Activated B cell treated with CpG ODN at 0.5 μM for 24 hours (primary cell): ENCODE data around the gene SNRPA. TPM values are rescaled to one million over a fixed set of nuclear protein-coding genes. Genes with fewer than 3 reads are reported as not detected.
"Not testable (repeated sequence)": the region's sequence is repeated elsewhere in the genome, so short reads cannot be mapped to it uniquely, and the experiment has no call there.

Experiments used
- ATAC-seq: fragments of 200-7000 bp; cut with Tn5 transposase; one replicate; pipeline ENCODE4 v1.10.0; 2021; ENCODE audit warnings: low read depth, mild to moderate bottlenecking, moderate library complexity
- CTCF ChIA-PET: fragments of 350-600 bp; sonication (Branson Sonifier 250); formaldehyde crosslinking; loops from one replicate; lab custom pipeline; 2021; ENCODE audit warnings: antibody characterized with exemption; lab: Charles Lee
- POLR2A ChIA-PET: fragments of 350-600 bp; sonication (Branson Sonifier 250); formaldehyde crosslinking; loops from one replicate; lab custom pipeline; 2021; ENCODE audit warnings: antibody characterized with exemption; lab: Charles Lee
- DNase-seq: peaks from one replicate; pipeline ENCODE4 v3.0.0; 2022
- H3K27ac Mint-ChIP-seq: one replicate; pipeline ENCODE4 v1.8.0; 2020; ENCODE audit warnings: mixed read lengths
- H3K27me3 Mint-ChIP-seq: one replicate; pipeline ENCODE4 v1.8.0; 2021; ENCODE audit warnings: mixed read lengths
- H3K36me3 Mint-ChIP-seq: one replicate; pipeline ENCODE4 v1.8.0; 2021; ENCODE audit warnings: low read depth, mixed read lengths
- H3K4me1 Mint-ChIP-seq: one replicate; pipeline ENCODE4 v1.8.0; 2021; ENCODE audit warnings: mixed read lengths
- H3K4me3 Mint-ChIP-seq: one replicate; pipeline ENCODE4 v1.8.0; 2020; ENCODE audit warnings: mild to moderate bottlenecking, mixed read lengths
- H3K9me3 Mint-ChIP-seq: one replicate; pipeline ENCODE4 v1.8.0; 2020; ENCODE audit warnings: mixed read lengths
- CTCF ChIP-seq: fragments of 200-600 bp; IDR thresholded peaks from one replicate; pipeline ENCODE4 v1.8.0; 2022; ENCODE audit warnings: antibody characterized with exemption, mild to moderate bottlenecking
- intact Hi-C: fragments of 100-400 bp; cut with micrococcal nuclease; formaldehyde crosslinking; loops from one replicate; pipeline ENCODE4 v1.15.1; 2024
- total RNA-seq: library from RNA; stranded (reverse); gene quantifications from 2 replicates; pipeline ENCODE4 v1.2.3, GENCODE V29; 2022

SNRPA gene
- total RNA-seq, 1 donor from 2014 or later = 138 TPM

- H3K36me3 Mint-ChIP-seq = peaks cover 83% of the 10 kb centered on the region
- intact Hi-C loops = no loop called here
- no peaks in the 10 kb centered on the region for H3K4me1 Mint-ChIP-seq
- DNase-seq = no peak
- H3K9me3 Mint-ChIP-seq = no peaks in the 10 kb centered on the region
- TF ChIP-seq CTCF = no peak
- no peak overlapping the region for H3K27ac Mint-ChIP-seq
- H3K4me3 Mint-ChIP-seq = no peak overlapping the region
- ChIA-PET POLR2A (interaction anchor here (1.6 kb wide), 1 partner anchor 11 kb away, joined by 11 read pairs; no protein-coding TSS in a partner anchor), CTCF (no interaction called here)
- no peaks in the 10 kb centered on the region for H3K27me3 Mint-ChIP-seq
- no peak for ATAC-seq
Observed at GRCh38 chr19:40763963-40764362, 13.0 kb downstream of the SNRPA start.

DNA sequence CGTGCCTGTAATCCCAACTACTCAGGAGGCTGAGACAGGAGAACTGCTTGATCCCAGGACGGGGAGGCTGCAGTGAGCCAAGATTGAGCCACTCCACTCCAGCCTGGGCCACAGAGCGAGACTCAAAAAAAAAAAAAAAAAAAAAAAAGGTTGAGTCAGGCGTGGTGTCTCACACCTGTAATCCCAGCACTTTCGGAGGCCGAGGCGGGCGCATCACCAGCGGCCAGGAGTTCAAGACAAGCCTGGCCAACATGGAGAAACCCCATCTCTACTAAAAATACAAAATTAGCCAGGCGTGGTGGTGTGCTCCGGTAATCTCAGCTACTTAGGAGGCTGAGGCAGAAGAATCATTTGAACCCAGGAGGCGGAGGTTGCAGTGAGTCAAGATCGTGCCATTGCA is 15.4 kb downstream of the SNRPA start:
- peaks cover 79% of the 10 kb centered on the region for H3K36me3 Mint-ChIP-seq
- intact Hi-C loops, H3K9me3 Mint-ChIP-seq, H3K27ac Mint-ChIP-seq, H3K4me3 Mint-ChIP-seq, H3K4me1 Mint-ChIP-seq, ATAC-seq, DNase-seq, H3K27me3 Mint-ChIP-seq, CTCF ChIA-PET: not testable (repeated sequence)
- POLR2A ChIA-PET = interaction anchor here (0.6 to 0.8 kb wide), 2 partner anchors 10 to 12 kb away, joined by 4 read pairs; partner anchors contain the start of gene RAB4B

DNA sequence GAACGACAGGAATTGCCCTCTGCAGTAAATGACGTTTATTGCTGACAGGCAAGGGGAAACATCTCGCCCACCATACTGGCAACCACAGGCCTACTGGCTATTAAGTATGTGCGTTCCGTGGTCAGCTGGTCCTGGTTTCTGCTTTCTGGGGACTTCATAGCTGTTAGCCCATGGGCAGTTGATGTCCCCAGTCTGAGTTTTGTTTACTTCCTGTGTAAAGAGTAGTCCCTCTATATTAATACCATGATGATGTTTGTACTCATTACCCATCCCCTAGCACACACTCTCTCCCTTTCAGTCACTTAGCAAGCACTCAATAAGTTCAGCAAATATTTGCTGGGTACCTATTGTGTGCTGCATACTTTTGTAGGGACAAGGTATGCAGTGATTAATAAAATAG is 17.9 kb downstream of the SNRPA start:
- POLR2A ChIA-PET = interaction anchor here (2.4 kb wide), 1 partner anchor 9 kb away, joined by 19 read pairs; the partner anchor contains the start of gene RAB4B
- DNase-seq = no peak
- intact Hi-C loops = no loop called here
- no peak overlapping the region for H3K27ac Mint-ChIP-seq
- no peak for TF ChIP-seq CTCF
- no peak for ATAC-seq
- CTCF ChIA-PET = no interaction called here
- H3K27me3 Mint-ChIP-seq = no peaks in the 10 kb centered on the region
- peaks cover 9% of the 10 kb centered on the region for H3K4me1 Mint-ChIP-seq
- H3K36me3 Mint-ChIP-seq = peaks cover 60% of the 10 kb centered on the region
- H3K4me3 Mint-ChIP-seq = no peak overlapping the region
- H3K9me3 Mint-ChIP-seq = peaks cover 4% of the 10 kb centered on the region

GRCh38 chr19:40771101-40771862 is 20.3 kb downstream of the SNRPA start:
- H3K4me3 Mint-ChIP-seq, H3K27me3 Mint-ChIP-seq, DNase-seq, ATAC-seq, CTCF ChIA-PET, H3K9me3 Mint-ChIP-seq: not testable (repeated sequence)
- intact Hi-C loops = loop anchor here (10.0 kb wide), 2 partner anchors 486 to 1184 kb away; partner anchors contain the start of genes AKT2 and RABAC1
- H3K36me3 Mint-ChIP-seq = peaks cover 37% of the 10 kb centered on the region
- POLR2A ChIA-PET = interaction anchor here (0.7 to 2.9 kb wide), 5 partner anchors 13 to 29 kb away, joined by 3 to 11 read pairs (median 3); partner anchors contain the start of genes ACTMAP and SNRPA
- H3K4me1 Mint-ChIP-seq = peaks cover 31% of the 10 kb centered on the region
- H3K27ac Mint-ChIP-seq = peak overlapping the region; percentile 32

GRCh38 chr19:40774916-40775631 is 24.1 kb downstream of the SNRPA start, which contains the start of gene MIA:
TSS of gene MIA (plus strand) at chr19:40775521. CDS start at chr19:40775543, 22 bp downstream.
- intact Hi-C loops = loop anchor here (5.0 to 10.0 kb wide), 3 partner anchors 373 to 1180 kb away; partner anchors contain the start of genes AKT2 and RABAC1
- ChIA-PET POLR2A (interaction anchor here (0.6 to 6.7 kb wide), 3 partner anchors 22 to 59 kb away, joined by 4 to 351 read pairs (median 287); partner anchors contain the start of genes ACTMAP, EGLN2 and SNRPA), CTCF (no interaction called here)
- Mint-ChIP-seq H3K4me3 (peak within 1 kb of the TSS; percentile 44), H3K36me3 (peaks cover 35% of the 10 kb centered on the region), H3K9me3 (peaks cover 4% of the 10 kb centered on the region), H3K27me3 (no peaks in the 10 kb centered on the region), H3K27ac (peak within 1 kb of the TSS; percentile 53), H3K4me1 (peaks cover 62% of the 10 kb centered on the region)
- no peak for ATAC-seq
- no peak for DNase-seq
- no peak for TF ChIP-seq CTCF
